ENCODE data around the gene NCKAP5.

Gene NCKAP5

DNA sequence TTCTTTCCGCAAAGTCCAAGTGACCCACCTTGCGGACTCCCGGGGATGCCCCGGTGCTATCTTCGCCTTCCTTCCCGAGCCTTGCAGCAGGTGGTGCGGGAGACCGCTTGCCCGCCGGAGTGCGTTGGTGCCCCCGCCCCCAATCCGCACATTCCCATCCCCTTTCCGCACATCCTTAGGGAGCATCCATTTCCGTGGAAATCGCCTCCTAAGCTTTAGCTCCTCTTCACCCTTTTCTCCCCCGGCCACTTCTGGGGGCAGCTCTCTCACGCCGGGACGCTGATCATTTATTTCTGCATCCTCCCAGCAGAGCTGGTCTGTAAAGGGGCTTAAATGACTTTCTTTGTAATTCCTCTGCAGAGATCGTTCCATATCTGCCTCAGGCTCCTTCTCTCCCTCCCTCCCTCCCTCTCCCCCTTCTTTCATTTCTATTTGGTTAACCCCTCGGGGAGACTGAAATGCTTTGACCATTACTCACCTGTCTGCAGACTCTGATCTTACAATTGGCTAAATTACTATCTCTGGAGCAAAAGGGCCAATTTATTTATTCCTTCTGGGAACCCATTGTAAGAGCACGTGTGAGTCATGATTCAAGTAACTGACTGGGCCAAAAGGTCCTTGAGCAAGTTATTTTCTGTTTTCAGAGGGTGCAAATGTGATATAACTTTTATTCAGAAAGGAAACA is 897.0 kb downstream of the NCKAP5 start:
- no peak for TF ChIP-seq SIN3A (IDR thresholded peaks at IDR 0.05; ENCODE audit: borderline replicate concordance, insufficient read depth, low read length)
- TF ChIP-seq POLR2AphosphoS5 (IDR thresholded peaks at IDR 0.05; ENCODE audit: low read depth, low read length) = no peak
- no peak for TF ChIP-seq REST (IDR thresholded peaks at IDR 0.05; ENCODE audit: insufficient read depth in 1 of 2, low read depth in 2 of 2, low read length in 2 of 2)
- no peak for TF ChIP-seq FOXP2 (optimal IDR thresholded peaks at IDR 0.05; ENCODE audit: borderline replicate concordance, extremely low read depth, extremely low read length, insufficient read depth)
- no peak for TF ChIP-seq TAF1 (IDR thresholded peaks at IDR 0.05; ENCODE audit: borderline replicate concordance, insufficient read depth, low read length)

- TF ChIP-seq SIN3A (IDR thresholded peaks at IDR 0.05; ENCODE audit: borderline replicate concordance, insufficient read depth, low read length) = no peak
- no peak for TF ChIP-seq POLR2AphosphoS5 (IDR thresholded peaks at IDR 0.05; ENCODE audit: low read depth, low read length)
- TF ChIP-seq TAF1 (IDR thresholded peaks at IDR 0.05; ENCODE audit: borderline replicate concordance, insufficient read depth, low read length) = no peak
- no peak for TF ChIP-seq FOXP2 (optimal IDR thresholded peaks at IDR 0.05; ENCODE audit: borderline replicate concordance, extremely low read depth, extremely low read length, insufficient read depth)
- no peak for TF ChIP-seq REST (IDR thresholded peaks at IDR 0.05; ENCODE audit: insufficient read depth in 1 of 2, low read depth in 2 of 2, low read length in 2 of 2)
Observed at GRCh38 chr2:132670496-132671150, 897.6 kb downstream of the NCKAP5 start.

DNA sequence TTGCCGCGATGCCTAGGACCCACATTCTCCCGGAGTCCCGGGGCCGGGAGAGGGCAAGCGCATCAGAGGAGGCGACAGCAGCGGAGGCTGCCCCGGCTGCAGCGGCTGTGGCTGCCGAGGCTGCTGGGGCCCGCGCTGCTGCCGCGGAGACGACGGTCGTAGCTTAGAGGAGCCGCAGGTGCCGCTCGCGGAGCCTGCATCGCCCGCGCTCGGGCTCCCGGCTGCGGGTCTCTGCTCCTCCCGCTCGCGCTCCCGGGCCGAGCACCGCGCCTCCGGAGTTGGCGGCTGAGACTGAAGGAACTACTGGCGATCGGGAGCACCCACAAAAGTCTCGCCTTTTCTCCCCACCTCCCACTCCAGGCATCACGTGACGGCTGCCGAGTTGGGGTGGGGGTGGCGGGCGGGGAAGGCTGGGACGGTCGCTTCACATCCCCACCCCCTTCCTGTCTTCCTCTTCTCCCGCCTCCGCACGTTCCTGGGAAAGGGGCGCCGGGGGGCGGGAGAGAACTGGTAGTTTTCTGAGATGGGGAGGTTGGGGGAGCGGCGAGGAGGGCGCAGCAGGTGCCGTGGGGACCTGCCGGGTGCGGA is 898.3 kb downstream of the NCKAP5 start, which contains the start of gene LYPD1:
TSS of gene LYPD1 (minus strand) at position 298 of the 588 bp plus-strand sequence. CDS start at position 25, 273 bp downstream.
- no peak for TF ChIP-seq TAF1 (IDR thresholded peaks at IDR 0.05; ENCODE audit: borderline replicate concordance, insufficient read depth, low read length)
- no peak for TF ChIP-seq REST (IDR thresholded peaks at IDR 0.05; ENCODE audit: insufficient read depth in 1 of 2, low read depth in 2 of 2, low read length in 2 of 2)

GRCh38 chr2:132668987-132669907 is 899.0 kb downstream of the NCKAP5 start:
- TF ChIP-seq REST (IDR thresholded peaks at IDR 0.05; ENCODE audit: insufficient read depth in 1 of 2, low read depth in 2 of 2, low read length in 2 of 2) (no peak), POLR2AphosphoS5 (IDR thresholded peaks at IDR 0.05; ENCODE audit: low read depth, low read length) (no peak)

Measured in PFSK-1 (cell line).